Activated T-helper 9 cell treated with anti-CD3 and anti-CD28 coated beads, Interleukin-2, amount 50 U/mL, for 16 hours (primary cell): ENCODE results near the gene SAFB.

Experiments
- DNase-seq: peaks from one replicate; pipeline ENCODE4 v3.0.0-alpha.2; 2020; ENCODE audit warnings: low read depth

Gene SAFB

GRCh38 chr19:5627395-5627904 is 4.6 kb downstream of the SAFB start:
- DNase-seq, result no peak

DNA sequence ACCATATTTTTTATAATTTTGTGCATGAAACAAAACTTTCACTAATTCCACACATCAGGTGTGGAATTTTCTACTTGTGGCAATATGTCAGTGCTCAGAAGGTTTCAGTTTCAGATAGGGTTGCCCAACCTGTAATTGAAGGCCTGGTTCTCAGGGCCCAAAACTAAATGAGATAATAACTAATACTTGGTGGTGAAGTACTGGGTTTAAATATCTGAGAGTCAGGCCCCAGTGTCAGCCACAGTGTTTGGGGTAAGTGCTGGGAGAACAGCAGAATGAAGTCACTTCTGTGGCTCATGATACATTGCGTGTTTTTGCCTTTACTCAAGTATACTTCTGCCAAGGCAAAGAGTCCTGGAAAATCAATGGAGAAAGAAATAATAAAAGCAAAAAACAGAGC is 5.6 kb downstream of the SAFB start:
- no peak for DNase-seq

GRCh38 chr19:5628919-5629481 is 6.1 kb downstream of the SAFB start:
- no peak for DNase-seq

GRCh38 chr19:5631567-5632240 is 8.8 kb downstream of the SAFB start:
- no peak for DNase-seq

GRCh38 chr19:5632241-5632612 is 9.3 kb downstream of the SAFB start:
- DNase-seq, result no peak

- no peak for DNase-seq
Measured at GRCh38 chr19:5632657-5633056, 9.8 kb downstream of the SAFB start.

DNA sequence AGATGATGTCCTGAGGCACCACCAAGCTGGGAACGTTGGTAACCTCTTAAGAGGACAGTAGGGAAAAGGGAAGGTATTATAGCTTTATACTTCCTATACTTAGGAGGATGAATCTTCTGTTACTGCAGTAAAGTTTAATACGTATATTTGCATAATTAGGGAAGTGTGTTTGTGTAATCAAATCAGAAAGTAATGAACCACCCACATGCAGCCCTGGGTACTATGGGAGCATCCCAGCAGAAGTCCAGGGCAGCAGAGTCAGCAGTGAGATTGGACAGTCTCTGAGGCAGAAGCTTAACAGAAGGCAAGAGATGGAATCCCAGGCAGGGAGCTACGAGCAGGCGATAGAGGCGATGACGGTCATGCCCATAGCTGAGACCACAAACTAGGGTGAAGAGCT is 12.5 kb downstream of the SAFB start:
- DNase-seq, result no peak

DNA sequence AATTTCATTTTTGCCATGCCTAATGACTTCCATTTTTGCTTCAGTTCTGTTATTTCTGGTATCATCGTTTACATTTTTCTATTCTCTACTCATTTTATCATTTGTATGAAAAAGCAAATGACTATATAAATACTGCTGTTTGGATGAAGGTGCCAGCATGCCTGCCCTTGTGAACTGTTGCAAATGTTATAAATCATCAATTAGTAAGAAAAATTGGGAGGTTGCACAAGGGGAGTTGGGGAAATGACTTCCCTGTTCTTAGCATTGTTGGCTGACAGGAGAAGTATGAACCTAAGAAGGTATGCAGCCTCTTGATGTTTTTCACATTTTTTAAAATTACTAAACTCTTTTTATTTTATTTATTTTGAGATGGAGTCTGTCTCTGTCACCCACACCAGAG is 15.1 kb downstream of the SAFB start:
- DNase-seq, result no peak

DNA sequence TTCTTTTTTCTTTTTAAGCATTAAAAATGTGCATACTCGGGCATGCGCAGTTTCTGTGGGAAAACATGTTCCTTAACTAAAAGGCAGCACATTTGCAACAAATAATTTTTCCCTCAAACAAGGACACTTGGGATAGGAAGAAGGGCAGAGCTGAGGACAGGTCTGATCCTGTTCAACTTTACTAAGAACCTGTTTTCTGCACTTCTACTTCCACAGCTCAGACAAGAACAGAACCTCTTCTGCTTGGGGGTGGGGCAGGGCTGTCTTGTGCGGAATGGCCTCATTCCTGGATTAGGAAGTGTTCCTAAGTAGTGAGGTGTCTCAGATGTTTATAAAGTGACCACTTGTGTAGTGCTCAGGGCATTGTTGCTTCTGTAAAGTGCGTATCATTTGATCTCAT is 18.3 kb downstream of the SAFB start:
- no peak for DNase-seq

GRCh38 chr19:5642204-5642603 is 19.3 kb downstream of the SAFB start:
- no peak for DNase-seq

DNA sequence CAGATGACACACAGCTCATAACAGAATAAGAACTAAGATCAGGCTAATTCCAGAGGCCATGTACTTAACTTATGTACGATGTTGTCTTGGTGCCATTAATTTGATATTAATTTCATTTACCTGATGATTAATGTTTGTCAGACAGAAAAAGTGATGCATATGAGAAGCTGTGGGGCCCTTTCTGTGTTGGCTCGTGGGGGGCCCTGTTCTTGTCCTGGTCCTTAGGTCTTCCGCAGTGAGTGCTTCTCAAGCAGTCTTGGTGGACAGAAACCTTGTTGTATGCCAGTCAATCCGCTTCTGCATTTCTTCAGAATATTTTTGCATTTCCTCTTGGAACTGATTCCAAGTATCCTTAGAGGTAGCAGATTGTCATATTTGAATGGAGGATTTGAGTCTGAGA is 20.2 kb downstream of the SAFB start:
- no peak for DNase-seq

DNA sequence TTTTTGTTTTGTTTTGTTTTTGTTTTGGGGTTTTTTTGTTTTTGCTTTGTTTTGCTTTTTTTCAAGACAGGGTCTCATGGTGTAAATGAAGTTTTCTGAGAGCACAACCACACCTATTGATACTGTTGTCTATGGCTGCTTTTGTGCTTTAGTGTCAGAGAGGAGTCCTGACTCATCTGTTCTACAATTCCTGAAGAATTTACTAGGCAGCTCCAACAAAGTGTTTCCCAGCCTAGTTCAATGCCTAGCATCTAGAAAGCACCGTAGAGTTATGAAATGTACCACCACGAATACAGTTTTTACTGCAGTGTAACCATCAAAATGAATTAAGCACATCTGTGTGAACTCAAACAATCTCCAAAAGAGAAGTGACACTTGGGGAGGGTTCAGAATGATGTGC is 21.2 kb downstream of the SAFB start:
- no peak for DNase-seq

- no peak for DNase-seq
Measured at GRCh38 chr19:5645409-5645808, 22.5 kb downstream of the SAFB start.

- no peak for DNase-seq
Measured at GRCh38 chr19:5646703-5647102, 23.8 kb downstream of the SAFB start.

- no peak for DNase-seq
Measured at GRCh38 chr19:5648464-5648863, 25.6 kb downstream of the SAFB start.

GRCh38 chr19:5651361-5651760 is 28.5 kb downstream of the SAFB start:
- DNase-seq, result no peak

DNA sequence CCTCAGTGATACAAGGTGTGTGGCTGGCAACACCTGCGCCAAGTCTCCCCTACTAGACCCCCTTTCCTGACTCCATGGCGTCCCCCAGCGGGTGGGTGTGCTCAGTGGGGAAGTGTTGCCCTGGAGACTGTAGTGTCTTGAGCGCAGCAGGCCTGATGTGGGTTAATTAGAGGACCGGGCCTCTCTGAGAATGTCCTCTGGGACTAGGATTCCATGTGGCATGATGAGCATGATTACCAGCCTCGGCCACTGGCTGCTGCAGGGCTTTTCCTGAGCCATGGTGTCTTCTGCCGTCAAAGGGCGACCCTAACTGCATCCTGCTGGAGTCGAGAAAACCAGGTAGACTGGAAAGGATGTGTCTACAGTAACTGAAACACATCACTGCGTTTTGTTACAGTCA is 29.4 kb downstream of the SAFB start:
- no peak for DNase-seq

GRCh38 chr19:5654931-5655330 is 32.0 kb downstream of the SAFB start:
- no peak for DNase-seq

DNA sequence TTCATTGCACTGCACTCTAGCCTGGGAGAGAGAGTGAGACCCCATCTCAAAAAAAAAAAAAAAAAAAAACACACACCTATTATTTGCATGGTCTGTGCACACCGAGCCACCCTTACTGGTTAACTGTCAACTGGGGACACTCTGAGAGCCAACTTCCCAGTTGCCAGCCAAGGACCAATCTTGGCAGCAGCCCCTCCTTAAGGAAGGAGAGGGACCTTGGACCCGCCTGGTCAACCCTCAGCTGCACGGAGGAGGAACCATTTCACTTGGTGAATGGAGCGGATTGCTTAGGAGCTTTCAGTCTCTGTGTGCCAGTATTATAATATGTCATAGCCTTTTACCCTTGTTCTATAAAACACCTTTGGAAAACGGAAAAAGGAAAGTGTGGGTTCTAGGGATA is 32.5 kb downstream of the SAFB start:
- no peak for DNase-seq

- DNase-seq, result no peak
Measured at GRCh38 chr19:5661483-5661882, 38.6 kb downstream of the SAFB start.

- DNase-seq, result no peak
Measured at GRCh38 chr19:5663904-5664303, 41.0 kb downstream of the SAFB start.

DNA sequence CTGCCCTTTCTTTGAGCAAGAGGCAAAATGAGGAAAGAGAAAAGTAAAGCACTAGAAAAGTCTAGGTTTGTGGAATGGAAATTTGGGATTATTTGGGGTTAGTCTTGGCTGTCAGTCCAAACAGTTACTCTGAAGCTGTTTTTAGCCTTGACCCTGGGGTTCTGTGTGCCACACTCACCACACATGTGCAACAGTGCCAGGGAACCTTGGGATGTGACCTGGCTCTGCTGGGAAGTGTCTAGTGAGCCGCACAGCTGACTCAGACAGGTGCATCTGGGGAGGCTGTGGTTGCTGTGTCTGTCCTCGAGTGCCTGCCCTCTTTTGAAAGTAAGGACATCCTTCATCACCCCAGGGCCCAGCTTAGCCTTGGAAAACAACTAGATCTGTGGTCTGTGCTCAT is 41.6 kb downstream of the SAFB start:
- no peak for DNase-seq

GRCh38 chr19:5665781-5666513 is 43.1 kb downstream of the SAFB start:
- no peak for DNase-seq
